Smooth muscle cell (in vitro differentiated cells): ENCODE results near the gene CDH4. TPM values are rescaled to one million over a fixed set of nuclear protein-coding genes. Genes with fewer than 3 reads are reported as not detected.

ENCODE experiments used
- DNase-seq: peaks from one replicate; lab custom pipeline; 2025; ENCODE audit not compliant: unreplicated experiment; lab: John Stamatoyannopoulos, UW
- H2AFZ ChIP-seq: fragments of 200-600 bp; sonication (generic); 2 replicates; pipeline ENCODE4 v1.6.0; 2016; ENCODE audit warnings: antibody characterized with exemption, low read depth, mild to moderate bottlenecking
- H3F3A ChIP-seq: fragments of 200-600 bp; sonication (generic); 2 replicates; pipeline ENCODE4 v1.6.0; 2017; ENCODE audit warnings: antibody characterized with exemption, low read depth
- H3K27ac ChIP-seq: fragments of 200-600 bp; sonication (generic); 2 replicates; pipeline ENCODE4 v1.5.1; 2016; ENCODE audit warnings: low read depth, mild to moderate bottlenecking
- H3K27me3 ChIP-seq: fragments of 200-600 bp; sonication (generic); 2 replicates; pipeline ENCODE4 v1.6.1; 2016; ENCODE audit warnings: low read depth, mild to moderate bottlenecking
- H3K36me3 ChIP-seq: fragments of 200-600 bp; sonication (generic); 2 replicates; pipeline ENCODE4 v1.5.1; 2016; ENCODE audit warnings: low read depth
- H3K4me1 ChIP-seq: fragments of 200-600 bp; sonication (generic); 2 replicates; pipeline ENCODE4 v1.5.1; 2016; ENCODE audit warnings: low read depth
- H3K4me2 ChIP-seq: fragments of 200-600 bp; sonication (generic); 2 replicates; pipeline ENCODE4 v1.6.0; 2016; ENCODE audit warnings: mild to moderate bottlenecking
- H3K4me3 ChIP-seq: fragments of 200-600 bp; sonication (generic); 2 replicates; pipeline ENCODE4 v1.5.1; 2016; ENCODE audit warnings: mild to moderate bottlenecking
- H3K79me2 ChIP-seq: fragments of 200-600 bp; sonication (generic); 2 replicates; pipeline ENCODE4 v1.6.0; 2016; ENCODE audit warnings: low read depth, mild to moderate bottlenecking
- H3K9ac ChIP-seq: fragments of 200-600 bp; sonication (generic); 2 replicates; pipeline ENCODE4 v1.6.0; 2016; ENCODE audit warnings: low read depth
- H3K9me3 ChIP-seq: fragments of 200-600 bp; sonication (generic); replicated peaks from 2 replicates; pipeline ENCODE4 v1.5.1; 2016; ENCODE audit warnings: low read depth
- H4K20me1 ChIP-seq: fragments of 200-600 bp; sonication (generic); 2 replicates; pipeline ENCODE4 v1.6.0; 2016; ENCODE audit warnings: low read depth
- CTCF ChIP-seq: fragments of 200-600 bp; sonication (generic); IDR thresholded peaks from 2 replicates; pipeline ENCODE4 v1.5.1; 2017; ENCODE audit warnings: borderline replicate concordance, mild to moderate bottlenecking, antibody characterized with exemption; ENCODE audit not compliant: insufficient read depth, poor library complexity, severe bottlenecking
- WGBS: methylation state at CpG from one replicate; pipeline ENCODE4 v1.1.7; 2016; ENCODE audit warnings: low lambda C conversion rate; 5-methylcytosine and 5-hydroxymethylcytosine counted together
- polyA plus RNA-seq: library from polyadenylated mRNA; unstranded; fragments of >200 nt; fragmentation: Nextera tagmentation; extraction: Ambion mirVana; gene quantifications from 2 replicates; pipeline ENCODE4 v1.2.1, GENCODE V29; 2016
- total RNA-seq: library from RNA; depleted of rRNA; stranded (reverse); fragments of >200 nt; gene quantifications from 2 replicates; pipeline ENCODE4 v1.2.3, GENCODE V29; 2014

Gene CDH4
- total and polyA plus RNA-seq, 2 experiments from 2014 or later = 0.03 to 0.04 TPM

- Histone ChIP-seq H3K4me1 (no peaks in the 10 kb centered on the region), H4K20me1 (no peaks in the 10 kb centered on the region), H3K27ac (no peak overlapping the region), H3K9me3 (no peaks in the 10 kb centered on the region), H3K4me3 (no peak overlapping the region), H3F3A (no peaks in the 10 kb centered on the region), H3K9ac (no peak overlapping the region), H3K27me3 (no peaks in the 10 kb centered on the region), H3K36me3 (no peaks in the 10 kb centered on the region), H3K4me2 (no peak overlapping the region), H2AFZ (no peak overlapping the region), H3K79me2 (no peaks in the 10 kb centered on the region)
- TF ChIP-seq CTCF = no peak
- WGBS = 81% methylated on average over 24 of the region's 24 CpGs
- no peak for DNase-seq
These were observed 617.9 kb downstream of the CDH4 start for GRCh38 chr20:61869750-61870507.

DNA sequence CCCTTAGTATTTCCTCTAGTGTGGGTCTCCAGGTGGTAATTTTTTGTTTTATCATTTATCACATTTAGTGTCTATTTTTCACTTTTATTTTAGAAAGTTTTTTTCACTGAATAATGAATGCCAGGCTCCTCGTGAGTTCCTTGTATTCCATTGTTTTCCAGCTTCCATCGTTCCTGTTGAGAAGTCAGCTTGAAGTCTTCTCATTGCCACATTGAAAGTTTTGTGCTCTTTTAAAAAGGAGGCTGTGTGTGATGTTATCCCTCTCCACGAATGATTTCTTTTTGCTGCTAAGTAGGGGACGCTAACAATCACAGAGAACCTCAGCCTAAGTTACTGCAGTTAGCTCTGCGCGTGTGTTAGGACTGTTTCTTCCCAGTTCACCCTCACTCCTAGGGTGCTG is 619.1 kb downstream of the CDH4 start:
- H2AFZ ChIP-seq = no peak overlapping the region
- H3F3A ChIP-seq = no peaks in the 10 kb centered on the region
- no peak for DNase-seq
- 81% methylated on average over 6 of the region's 6 CpGs for WGBS
- H3K4me3 ChIP-seq = no peak overlapping the region
- no peaks in the 10 kb centered on the region for H3K36me3 ChIP-seq
- H3K4me1 ChIP-seq = no peaks in the 10 kb centered on the region
- H3K79me2 ChIP-seq = no peaks in the 10 kb centered on the region
- no peak for TF ChIP-seq CTCF
- H3K9ac ChIP-seq = no peak overlapping the region
- no peak overlapping the region for H3K4me2 ChIP-seq
- H3K9me3 ChIP-seq = no peaks in the 10 kb centered on the region
- H4K20me1 ChIP-seq = no peaks in the 10 kb centered on the region
- H3K27ac ChIP-seq = no peak overlapping the region
- H3K27me3 ChIP-seq = no peaks in the 10 kb centered on the region

GRCh38 chr20:61871913-61872312 is 619.9 kb downstream of the CDH4 start:
- no peaks in the 10 kb centered on the region for H3F3A ChIP-seq
- no peaks in the 10 kb centered on the region for H3K27me3 ChIP-seq
- no peaks in the 10 kb centered on the region for H3K9me3 ChIP-seq
- H3K9ac ChIP-seq = no peak overlapping the region
- no peak for DNase-seq
- H3K79me2 ChIP-seq = no peaks in the 10 kb centered on the region
- no peaks in the 10 kb centered on the region for H4K20me1 ChIP-seq
- no peak overlapping the region for H3K27ac ChIP-seq
- H2AFZ ChIP-seq = no peak overlapping the region
- no peaks in the 10 kb centered on the region for H3K4me1 ChIP-seq
- no peak overlapping the region for H3K4me3 ChIP-seq
- no peak for TF ChIP-seq CTCF
- WGBS = 87% methylated on average over 6 of the region's 8 CpGs
- H3K4me2 ChIP-seq = no peak overlapping the region
- no peaks in the 10 kb centered on the region for H3K36me3 ChIP-seq

- no peaks in the 10 kb centered on the region for H3K36me3 ChIP-seq
- no peaks in the 10 kb centered on the region for H3K79me2 ChIP-seq
- no peaks in the 10 kb centered on the region for H3F3A ChIP-seq
- no peak overlapping the region for H3K9ac ChIP-seq
- no peak overlapping the region for H3K4me2 ChIP-seq
- DNase-seq = no peak
- no peaks in the 10 kb centered on the region for H4K20me1 ChIP-seq
- H3K27ac ChIP-seq = no peak overlapping the region
- no peak overlapping the region for H3K4me3 ChIP-seq
- H3K9me3 ChIP-seq = no peaks in the 10 kb centered on the region
- WGBS = 93% methylated on average over 17 of the region's 20 CpGs
- H3K4me1 ChIP-seq = no peaks in the 10 kb centered on the region
- no peak for TF ChIP-seq CTCF
- no peaks in the 10 kb centered on the region for H3K27me3 ChIP-seq
- no peak overlapping the region for H2AFZ ChIP-seq
These were observed 620.4 kb downstream of the CDH4 start for GRCh38 chr20:61872371-61872900.
